Activated CD4-positive, alpha-beta T cell treated with anti-CD3 and anti-CD28 coated beads for 4 hours (primary cell): Measurements from ENCODE around the gene WWC1.
"Not testable (repeated sequence)": the region's sequence is repeated elsewhere in the genome, so short reads cannot be mapped to it uniquely, and the experiment has no call there.

Experiments used
- DNase-seq, 2 donors: peaks; one replicate each; pipeline ENCODE4 v3.0.0-alpha.2; 2020

Gene WWC1

DNA sequence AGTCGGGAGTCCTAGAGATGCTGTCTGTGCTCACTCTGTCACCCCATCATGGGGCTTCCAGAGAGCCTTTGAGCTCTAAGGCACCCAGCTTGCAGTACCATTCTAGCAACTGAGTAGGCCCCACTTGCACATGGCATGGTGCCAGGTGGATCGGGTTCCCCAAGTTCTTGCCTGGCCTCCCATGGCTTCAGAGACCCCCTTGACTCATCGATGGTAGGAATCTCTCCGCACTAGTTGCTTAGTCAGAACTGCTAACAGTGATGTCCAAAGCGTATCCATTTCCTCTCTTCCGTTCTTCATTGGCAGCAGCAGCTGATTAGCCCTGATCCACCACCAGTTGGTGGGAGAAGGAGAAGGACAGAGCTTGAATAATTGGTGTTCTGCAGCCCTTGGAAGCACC is 124.5 kb downstream of the WWC1 start:
- no peak for DNase-seq

DNA sequence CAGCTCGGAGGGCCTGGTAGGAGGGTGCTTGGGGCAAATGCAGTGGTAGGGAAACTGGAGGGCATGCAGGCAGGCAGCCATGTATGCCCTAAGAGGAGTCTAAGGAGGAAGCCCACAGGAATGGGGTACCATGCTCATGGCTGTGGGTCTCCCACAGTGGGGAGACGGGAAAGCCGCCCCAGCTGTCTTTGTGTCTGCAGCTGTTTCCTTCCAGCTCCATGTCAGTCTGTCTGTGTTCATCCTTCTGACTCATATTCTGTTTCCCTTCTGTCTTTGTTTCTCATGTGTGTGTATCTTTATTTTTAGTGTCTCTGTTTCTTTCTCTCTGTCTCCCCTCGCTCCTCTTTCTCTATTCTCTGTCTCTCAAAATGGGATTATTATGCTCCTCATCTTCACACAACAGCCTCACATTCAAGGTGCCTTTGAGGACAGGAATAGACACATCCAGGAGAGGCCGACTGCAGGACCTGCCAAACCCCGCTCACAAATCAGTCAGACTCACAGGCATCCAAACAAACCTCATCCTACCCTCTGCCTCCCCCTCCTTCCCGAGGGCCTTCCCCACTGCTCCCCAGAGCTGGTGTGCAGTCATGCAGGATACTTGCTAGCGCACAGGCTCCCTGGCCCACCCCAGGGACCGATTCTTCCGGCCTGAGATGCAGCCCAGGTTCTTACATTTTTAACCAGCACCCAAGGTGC is 126.4 kb downstream of the WWC1 start:
- DNase-seq = no peak

DNA sequence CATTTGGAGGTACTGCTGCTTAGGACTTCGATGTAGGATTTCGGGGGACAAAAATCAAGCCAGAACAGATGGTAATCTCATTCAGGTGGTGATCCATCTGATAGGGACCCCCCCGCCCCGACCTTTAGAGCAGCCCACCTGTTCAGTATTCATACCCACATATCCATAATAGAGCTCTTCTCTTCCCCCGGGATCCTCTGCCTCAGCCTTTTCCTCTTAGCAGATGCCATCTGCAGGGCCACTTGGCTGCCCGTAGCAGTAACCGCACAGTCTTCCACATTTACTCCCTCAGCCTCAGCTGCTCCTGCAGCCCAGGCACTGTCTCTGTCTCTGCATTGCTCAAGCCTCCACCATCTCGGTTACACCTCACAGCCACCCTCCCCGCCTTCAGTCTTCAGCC is 129.0 kb downstream of the WWC1 start:
- DNase-seq = no peak

DNA sequence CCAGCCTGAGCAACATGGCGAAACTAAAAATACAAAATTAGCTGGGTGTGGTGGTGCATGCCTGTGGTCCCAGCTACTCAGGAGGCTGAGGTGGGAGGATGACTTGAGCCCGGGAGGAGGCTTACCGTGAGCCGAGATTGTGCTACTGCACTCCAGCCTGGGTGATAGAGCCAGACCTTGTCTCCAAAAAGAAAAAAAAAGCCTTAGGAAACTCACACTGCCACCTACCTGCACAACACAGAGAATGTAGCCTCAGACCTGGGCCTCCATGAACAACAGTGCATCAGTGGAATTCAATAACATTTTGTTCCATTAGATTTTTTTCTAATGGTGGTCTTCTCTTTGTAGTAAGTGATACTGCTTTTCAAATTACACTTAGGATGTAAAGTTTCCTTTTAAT is 131.0 kb downstream of the WWC1 start:
- DNase-seq = no peak

DNA sequence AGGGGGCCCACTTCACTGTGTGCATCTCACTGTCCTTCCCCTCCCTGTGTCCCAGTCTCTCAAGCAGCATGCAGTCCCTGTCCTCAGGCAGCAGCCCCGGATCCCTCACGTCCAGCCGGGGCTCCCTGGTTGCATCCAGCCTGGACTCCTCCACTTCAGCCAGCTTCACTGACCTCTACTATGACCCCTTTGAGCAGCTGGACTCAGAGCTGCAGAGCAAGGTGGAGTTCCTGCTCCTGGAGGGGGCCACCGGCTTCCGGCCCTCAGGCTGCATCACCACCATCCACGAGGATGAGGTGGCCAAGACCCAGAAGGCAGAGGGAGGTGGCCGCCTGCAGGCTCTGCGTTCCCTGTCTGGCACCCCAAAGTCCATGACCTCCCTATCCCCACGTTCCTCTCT is 132.0 kb downstream of the WWC1 start:
- DNase-seq = no peak

DNA sequence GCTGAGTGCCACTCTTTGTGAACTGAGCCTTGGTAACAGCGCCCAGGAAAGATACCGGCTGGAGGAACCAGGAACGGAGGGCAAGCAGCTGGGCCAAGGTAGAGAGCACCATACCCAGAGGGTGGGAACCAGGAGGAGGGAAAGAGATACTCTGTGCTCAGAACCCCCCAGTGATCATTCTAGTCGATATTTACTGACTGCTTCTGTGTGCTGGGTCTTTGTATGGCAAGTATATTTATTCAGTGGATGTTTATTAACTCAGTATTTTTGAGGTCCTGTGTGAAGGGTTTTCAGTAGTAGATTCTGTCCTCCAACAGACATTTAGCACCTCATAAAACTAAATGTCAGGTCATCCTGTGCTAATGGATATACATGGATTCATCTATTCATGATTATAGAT is 132.5 kb downstream of the WWC1 start:
- DNase-seq = no peak

DNA sequence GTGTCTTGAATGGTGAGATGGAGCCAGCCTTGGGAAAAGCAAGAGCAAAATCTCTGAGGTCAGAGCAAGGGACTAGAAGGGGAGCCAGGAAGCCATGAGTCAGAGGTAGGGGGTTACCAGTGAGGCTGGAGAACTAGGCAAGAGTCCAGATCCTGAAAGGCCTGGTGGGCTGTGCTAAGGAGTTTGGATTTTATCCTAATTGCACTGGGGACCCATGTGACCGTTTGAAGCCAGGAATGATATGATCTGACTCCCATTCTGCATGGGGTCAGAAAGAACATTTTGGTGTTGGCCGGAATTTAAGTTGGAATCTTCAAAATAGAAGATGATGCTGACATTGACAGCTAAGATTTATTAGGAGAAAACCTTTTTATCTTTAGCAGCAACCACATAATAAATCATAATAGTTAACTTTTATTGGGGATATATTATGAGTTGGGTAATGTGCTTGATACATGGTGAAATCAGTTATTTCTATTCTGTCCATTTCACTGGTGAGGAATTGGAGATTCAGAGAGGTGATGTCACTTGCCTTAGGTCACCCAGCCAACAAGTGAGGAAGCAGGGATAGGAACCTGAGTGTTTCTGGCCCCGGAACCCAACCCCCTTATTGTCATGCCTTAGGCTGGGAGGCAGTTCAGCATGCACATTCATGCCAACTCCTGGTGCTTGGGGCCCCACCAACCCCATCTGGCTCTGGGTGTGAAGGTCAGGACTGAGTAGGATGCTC is 133.3 kb downstream of the WWC1 start:
- DNase-seq = no peak

DNA sequence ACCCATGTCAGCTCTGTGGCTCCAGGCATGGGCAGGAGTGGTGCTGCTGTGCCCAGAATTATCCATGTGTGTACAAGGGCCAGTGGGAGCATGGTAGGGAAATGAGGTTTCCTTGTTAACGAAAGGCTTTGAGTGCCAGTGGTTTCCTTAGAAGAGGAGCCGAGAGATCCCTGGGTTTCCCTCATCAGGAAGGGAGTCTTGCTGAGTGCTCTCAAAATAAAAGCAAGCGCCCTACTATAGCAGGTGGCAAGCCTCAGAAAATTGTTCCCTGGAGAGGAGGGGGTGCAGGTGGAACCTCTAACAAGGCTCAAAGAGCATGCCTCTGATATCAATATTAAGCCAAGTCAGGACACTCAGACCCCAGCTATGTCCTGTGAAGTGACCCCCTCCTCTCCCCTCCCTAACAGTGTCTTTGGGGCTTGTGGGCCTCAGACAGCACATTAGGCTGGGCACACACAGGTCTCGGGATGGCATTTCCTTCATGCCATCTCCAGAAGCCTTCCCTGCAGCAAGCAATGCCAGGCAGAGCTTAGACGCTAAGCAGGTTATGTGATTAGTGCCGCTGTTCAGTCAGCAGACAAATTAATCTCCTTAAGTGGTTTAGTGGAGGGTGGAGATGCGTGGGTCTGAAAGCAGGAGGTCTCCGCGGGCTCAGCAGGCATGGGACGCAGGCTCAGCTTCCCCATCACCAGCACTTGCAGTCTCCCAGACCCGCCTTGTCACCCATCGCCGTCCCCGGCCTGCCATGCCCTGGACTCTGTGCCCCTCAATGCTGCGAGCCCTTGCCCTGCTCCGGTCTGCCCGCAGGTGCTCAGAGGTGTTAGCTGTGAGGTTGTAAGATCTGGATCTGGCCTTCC is 134.8 kb downstream of the WWC1 start:
- DNase-seq = no peak

DNA sequence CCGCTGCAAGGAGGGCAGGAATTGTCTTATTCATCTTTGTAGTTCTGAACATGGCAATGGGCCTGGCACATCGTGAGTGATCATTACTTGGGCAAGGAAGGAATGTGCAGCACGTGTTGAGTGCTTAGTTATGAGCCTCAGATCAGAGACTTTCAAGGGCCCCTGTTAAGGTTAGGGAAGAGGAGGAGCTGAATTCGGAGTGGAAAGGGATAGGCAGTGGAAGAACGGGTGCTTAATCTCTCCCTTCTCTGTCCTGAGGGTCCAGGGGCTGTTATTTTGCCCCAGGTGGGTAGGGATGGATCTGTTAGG is 135.4 kb downstream of the WWC1 start:
- no peak for DNase-seq

DNA sequence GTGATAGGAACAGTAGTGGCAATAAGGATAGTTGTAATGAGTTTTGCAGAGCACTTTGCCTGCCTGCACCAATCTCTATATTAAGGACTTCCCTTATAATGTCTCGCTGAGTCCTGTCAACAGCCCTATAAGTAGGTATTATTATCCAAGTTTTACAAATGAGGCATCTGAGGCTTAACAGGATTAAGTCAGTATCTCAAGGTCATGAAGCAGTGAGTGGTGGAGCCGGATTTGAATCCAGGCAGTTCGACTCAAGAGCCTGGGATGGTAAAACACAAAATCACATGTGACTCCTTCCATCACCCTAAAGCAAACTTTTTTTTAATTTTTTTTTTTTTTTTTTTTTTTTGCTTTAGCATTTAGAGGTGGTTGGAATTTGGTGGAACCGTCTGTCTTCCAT is 135.8 kb downstream of the WWC1 start:
- DNase-seq = no peak

DNA sequence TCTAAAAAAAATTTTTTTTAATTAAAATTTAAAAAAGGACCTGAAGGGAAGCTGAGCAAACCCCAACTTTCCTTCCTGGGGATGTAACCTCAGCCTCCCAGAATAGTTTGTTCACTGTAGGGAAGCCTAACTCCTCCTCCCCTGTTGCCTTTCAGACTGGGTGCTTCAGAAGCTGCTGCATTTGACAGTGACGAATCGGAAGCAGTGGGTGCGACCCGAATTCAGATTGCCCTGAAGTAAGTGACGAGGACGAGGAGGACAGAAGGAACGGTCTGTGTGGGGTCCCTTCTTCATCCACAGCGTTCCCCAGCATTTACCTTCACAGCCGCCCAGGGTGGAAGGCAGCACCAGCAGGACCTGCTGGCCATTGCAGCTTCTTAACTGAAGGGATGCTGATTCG is 137.1 kb downstream of the WWC1 start:
- no peak for DNase-seq

DNA sequence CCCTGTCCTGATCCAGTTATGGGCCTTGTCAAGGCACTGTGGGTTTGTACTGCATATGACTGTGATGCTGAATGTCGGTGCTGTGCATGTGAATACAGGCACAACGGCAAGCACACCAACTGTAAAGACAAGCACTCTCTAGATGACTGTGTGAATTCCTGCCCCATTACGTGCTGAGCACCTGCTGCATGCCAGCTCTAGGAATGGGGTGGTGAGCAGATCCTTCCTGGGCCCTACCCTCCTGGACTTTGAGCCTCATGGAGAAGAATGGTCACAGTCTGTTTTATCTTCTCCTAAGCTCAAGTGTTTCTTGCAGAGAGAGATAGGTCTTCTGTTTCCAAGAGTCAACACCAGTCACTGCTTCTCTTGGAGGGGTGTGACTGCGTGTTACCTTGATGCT is 138.9 kb downstream of the WWC1 start:
- no peak for DNase-seq

DNA sequence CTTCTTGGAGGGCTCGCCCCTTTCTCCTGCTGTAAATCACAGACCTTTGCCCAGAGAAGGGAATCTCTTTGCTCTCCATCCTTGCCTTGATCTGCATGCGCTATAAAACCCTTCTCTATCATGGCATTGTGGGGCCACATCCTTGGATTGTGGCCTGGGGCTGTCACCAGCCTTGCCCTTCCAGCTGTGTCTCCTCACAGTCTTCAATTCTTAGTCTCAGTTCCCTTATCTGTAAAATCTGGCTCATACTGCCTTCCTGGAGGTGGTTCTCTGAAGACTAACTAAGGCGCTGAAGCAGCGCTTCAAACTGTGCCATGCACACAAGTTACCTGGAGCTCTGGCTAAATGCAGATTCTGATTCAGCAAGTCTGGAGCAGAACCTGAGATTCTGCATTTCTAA is 141.5 kb downstream of the WWC1 start:
- no peak for DNase-seq

DNA sequence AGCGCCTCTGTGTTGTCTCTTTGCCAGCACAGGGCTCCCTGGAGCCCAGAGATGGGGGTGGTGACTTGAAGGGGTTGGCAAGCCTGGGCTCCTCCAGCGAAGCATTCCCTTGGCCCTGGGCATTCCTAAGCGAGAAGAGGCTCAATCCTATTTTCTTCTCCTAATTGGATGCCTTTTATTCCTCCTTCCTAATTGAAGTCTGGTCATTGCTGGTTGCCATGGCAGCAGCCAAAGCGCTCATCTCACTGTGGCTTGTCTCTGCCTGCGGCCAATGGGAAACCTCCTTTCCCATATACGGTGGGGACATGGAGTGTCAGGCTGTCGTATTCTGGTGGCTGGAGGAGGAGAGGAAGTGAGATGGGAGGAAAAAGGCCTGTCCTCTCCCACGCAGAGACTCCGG is 142.6 kb downstream of the WWC1 start:
- DNase-seq = no peak

DNA sequence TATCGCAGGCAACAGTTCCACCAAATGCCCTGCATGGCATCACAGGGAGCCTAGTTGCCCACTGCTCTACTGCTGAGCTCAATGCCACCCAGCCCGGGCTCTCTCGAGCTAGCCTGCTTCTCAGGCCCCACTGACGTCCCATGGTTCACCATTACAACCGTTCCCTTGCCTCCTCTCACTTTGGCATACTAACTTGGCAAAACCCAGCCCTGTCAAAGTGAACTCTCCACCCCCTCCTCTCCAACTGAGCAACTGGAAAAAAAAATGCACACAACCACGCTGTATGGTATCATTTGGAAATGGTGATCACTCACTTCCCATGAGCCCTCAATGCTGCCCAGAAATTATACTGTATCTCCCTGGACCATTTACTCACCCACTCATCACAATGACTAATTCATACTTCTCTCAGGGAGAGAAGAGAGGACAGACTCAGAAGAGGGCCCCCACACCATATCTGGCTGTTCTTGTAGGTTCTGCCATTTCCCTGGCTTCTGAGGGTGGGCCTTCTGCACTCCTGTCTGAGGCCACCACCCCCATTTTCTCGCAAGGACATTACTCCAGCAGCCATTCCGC is 143.4 kb downstream of the WWC1 start:
- no peak for DNase-seq

DNA sequence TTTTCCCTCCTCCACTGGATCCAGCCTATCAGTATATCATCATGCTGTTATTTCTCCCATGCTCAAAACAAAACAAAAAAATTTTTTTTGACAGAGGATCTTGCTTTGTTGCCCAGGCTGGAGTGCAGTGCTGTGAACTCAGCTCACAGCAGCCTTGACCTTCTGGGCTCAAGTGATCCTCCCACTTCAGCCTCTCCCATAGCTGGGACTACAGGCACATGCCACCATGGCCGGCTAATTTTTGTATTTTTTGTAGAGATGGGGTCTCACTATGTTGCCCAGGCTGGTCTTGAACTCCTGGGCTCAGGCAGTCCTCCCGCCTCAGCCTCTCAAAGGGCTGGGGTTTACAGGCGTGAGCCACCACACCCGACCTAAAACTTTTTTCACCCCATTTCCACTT is 143.9 kb downstream of the WWC1 start:
- DNase-seq = not testable (repeated sequence)

DNA sequence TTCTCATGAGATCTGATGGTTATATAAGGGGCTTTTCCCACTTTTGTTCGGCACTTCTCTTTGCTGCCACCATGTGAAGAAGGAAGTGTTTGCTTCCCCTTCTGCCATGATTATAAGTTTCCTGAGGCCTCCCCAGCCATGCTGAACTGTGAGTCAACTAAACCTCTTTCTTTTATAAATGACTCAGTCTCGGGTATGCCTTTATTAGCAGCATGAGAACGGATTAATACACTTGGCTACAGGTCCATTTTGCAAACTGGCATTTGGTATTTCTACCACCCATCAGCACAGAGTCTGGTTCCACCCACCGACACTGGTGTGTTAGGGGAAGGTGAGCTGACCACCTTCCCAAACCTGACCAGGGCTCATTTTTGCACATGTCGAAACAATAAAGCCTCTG is 146.9 kb downstream of the WWC1 start:
- DNase-seq = no peak

DNA sequence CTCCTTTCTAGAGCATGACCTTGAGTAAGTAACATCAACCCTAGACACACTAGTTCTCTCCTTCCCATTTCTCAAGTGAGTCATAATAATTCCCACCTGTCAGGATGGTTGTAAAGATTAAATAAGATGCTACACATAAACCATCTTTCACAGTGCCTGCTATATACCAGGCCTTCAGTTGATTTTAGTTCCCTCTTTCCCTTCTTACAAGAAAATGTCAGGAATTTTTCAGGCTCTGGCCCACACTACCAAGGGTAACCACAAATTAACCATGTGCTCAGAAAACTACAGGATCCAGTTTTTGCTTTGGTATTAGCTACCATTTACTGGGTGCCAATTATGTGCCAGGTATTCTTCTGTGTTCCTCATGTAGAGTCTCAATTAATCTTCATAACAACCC is 152.1 kb downstream of the WWC1 start:
- no peak for DNase-seq

DNA sequence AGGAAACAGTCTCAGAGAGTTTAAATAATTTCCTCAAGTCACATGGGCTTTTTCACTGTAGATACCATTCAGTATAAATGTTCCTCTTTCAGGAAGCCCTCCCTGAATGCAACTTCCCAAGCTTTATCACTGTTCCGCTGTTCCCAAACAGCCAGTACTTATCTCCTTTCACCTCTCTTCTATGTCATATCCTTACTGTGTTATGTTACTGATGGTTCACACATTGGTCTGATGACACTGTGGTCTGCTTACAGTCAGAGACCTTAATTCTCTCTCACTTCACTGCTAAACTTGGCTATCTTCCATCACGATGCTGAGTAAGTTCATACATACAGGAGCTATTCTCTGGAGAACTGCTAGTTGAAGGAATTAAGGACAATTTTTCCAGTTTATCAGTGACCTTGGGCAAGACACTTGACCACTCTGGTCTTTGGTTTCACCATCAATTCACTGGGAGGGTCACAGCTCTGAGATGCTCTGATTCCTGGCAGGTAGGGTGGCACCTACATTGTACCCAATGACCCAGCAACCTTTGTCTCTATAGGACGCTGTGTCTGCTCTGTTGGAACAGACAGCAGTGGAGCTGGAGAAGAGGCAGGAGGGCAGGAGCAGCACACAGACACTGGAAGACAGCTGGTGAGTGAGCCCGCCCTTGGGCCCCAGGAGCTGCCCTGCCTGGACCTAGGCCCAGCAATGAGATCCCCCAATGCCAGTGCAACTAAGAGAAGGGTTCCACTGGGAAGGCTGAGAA is 152.7 kb downstream of the WWC1 start:
- no peak for DNase-seq

DNA sequence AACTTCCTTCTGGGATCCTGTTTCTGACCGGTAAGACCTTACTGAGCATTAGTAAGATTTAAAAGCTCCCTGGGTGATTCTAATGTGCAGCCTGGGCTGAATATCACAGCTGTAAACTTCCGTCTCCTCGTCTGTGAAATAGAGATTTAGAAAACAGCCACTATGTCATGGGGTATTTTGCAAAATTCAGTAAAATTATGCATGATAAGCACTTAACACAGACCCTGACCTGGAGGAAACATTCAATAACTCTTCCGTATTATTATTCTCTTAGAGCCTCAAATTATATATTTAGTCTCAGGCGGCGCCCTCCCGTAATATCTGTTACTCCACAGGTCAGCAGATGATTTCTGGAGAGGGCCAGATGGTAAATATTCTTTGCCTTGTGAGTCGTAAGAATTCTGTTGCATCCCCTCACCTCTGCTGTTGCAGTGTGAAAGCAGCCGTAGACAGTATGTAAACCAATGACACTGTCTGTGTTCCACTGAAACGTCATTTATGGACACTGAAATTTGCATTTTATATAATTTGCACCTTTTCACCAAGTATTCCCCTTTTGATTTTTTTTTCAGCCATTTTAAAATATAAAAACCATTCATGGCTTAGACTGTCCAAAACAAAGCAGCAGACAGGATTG is 155.7 kb downstream of the WWC1 start:
- DNase-seq = no peak

DNA sequence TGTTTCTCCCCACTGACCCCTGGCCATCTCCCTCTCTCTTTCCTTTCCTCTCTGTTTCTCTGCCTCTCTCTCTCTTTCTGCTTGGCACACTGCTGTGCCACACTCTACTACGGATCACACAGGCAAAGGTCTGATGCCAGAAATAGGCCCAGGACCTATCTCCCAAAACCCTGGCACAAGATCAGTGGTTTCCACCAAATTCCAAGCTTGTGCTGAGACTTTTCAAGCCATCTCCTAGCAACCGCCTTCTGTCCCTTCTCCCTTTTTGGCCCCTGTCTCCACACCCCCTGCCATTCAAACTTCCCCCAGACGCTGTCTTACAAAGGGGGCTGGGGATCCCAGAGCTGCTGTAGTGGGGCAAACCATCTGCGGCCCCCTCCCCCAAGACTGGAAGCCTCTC is 156.4 kb downstream of the WWC1 start:
- no peak for DNase-seq

DNA sequence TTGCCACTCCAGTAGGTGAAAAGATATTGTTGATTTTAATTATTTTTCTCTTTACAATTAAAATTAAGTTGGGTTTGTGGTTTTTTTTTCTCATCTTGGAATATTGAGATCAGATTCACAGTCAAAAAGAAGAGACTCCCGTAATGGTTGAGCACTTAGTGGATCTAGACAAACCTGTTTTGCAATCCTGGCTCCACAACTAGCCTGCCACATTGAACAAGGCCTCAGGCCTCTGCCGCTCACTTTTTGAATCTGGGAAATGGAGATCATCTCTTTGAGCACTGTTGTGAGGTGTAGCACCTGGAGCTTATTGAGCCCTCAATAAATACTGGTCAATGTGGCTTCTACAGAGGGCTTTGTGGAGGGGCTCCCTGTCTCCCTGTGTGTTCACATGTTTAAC is 157.7 kb downstream of the WWC1 start:
- DNase-seq = no peak

DNA sequence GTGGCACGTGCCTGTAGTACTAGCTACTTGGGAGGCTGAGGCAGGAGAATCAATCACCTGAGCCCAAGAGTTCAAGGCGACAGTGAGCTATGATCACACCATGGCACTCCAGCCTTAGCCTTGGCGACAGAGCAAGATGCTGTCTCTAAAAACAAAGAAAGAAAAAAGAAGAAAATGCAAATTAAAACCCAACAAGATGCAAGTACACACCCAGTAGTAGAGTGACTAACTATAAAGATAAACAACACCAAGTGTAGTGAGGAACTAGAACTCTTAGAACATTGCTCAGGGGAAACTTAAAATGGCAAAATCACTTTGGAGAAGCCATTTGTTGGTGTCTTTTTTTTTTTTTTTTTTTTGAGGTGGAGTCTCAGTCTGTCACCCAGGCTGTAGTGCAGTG is 160.1 kb downstream of the WWC1 start:
- no peak for DNase-seq
